Adipose tissue (tissue), 3 donors: ENCODE data around the gene DLG2. TPM values are rescaled to one million over a fixed set of nuclear protein-coding genes. Genes with fewer than 3 reads are reported as not detected.

Experiments
- H3K27ac ChIP-seq: one replicate; pipeline ENCODE4 v1.5.1; 2013; ENCODE audit warnings: low read depth, low read length
- WGBS, 3 donors: extraction: QIAGEN DNeasy Blood & Tissue Kit; methylation state at CpG; one replicate each; pipeline ENCODE4 v1.1.7; 2013; 5-methylcytosine and 5-hydroxymethylcytosine counted together
- polyA plus RNA-seq, 3 donors: library from polyadenylated mRNA; stranded (reverse); fragments of 200-250 nt; gene quantifications; one replicate each; pipeline ENCODE4 v1.2.3, GENCODE V29; 2013
- donor health status: healthy with polysubstance abuse.
- donor health status: Bipolar disorder and iron deficiency.
- donor health status: healthy.

Gene DLG2
- polyA plus RNA-seq, 3 donors, result 0.51 to 1.7 (median 0.91) TPM

GRCh38 chr11:84297570-84297969 lies 1329.6 kb downstream of the DLG2 start:
- no peak overlapping the region for H3K27ac ChIP-seq
- WGBS, 3 donors, result 85 to 98% (median 90%) methylated on average over 2 of the region's 2 CpGs

GRCh38 chr11:84295815-84296214 lies 1331.3 kb downstream of the DLG2 start:
- WGBS, 3 donors, result 74 to 84% (median 83%) methylated on average over 4 of the region's 4 CpGs
- no peak overlapping the region for H3K27ac ChIP-seq

- 70 to 91% (median 89%) methylated on average over 2 of the region's 2 CpGs for WGBS, 3 donors
- H3K27ac ChIP-seq, result no peak overlapping the region
Observed at GRCh38 chr11:84292955-84293354, 1334.2 kb downstream of the DLG2 start.

GRCh38 chr11:84292006-84292405 lies 1335.1 kb downstream of the DLG2 start:
- H3K27ac ChIP-seq, result no peak overlapping the region
- 67 to 71% (median 71%) methylated on average over 4 of the region's 4 CpGs for WGBS, 3 donors

- H3K27ac ChIP-seq, result no peak overlapping the region
Observed at GRCh38 chr11:84290647-84291046, 1336.5 kb downstream of the DLG2 start.

GRCh38 chr11:84289381-84289906 lies 1337.7 kb downstream of the DLG2 start:
- WGBS, 3 donors, result 81 to 89% (median 85%) methylated on average over 3 of the region's 3 CpGs
- no peak overlapping the region for H3K27ac ChIP-seq

- no peak overlapping the region for H3K27ac ChIP-seq
- 77 to 88% (median 85%) methylated on average over 2 of the region's 2 CpGs for WGBS, 3 donors
Observed at GRCh38 chr11:84273541-84273940, 1353.6 kb downstream of the DLG2 start.

GRCh38 chr11:84270466-84270865 lies 1356.7 kb downstream of the DLG2 start:
- WGBS, 3 donors, result 80 to 86% (median 85%) methylated on average over 6 of the region's 6 CpGs
- H3K27ac ChIP-seq, result no peak overlapping the region

GRCh38 chr11:84264066-84264465 lies 1363.1 kb downstream of the DLG2 start:
- 67 to 85% (median 68%) methylated on average over 1 of the region's 1 CpG for WGBS, 3 donors

GRCh38 chr11:84261707-84262106 lies 1365.4 kb downstream of the DLG2 start:
- H3K27ac ChIP-seq, result no peak overlapping the region

More at GRCh38 chr11:84264066-84264465, 1363.1 kb downstream of the DLG2 start:
- no peak overlapping the region for H3K27ac ChIP-seq

- H3K27ac ChIP-seq, result no peak overlapping the region
- 43 to 50% (median 45%) methylated on average over 1 of the region's 1 CpG for WGBS, 3 donors
Observed at GRCh38 chr11:84260862-84261261, 1366.3 kb downstream of the DLG2 start.

- WGBS, 3 donors, result 93 to 97% (median 93%) methylated on average over 1 of the region's 1 CpG
- no peak overlapping the region for H3K27ac ChIP-seq
Observed at GRCh38 chr11:84256618-84257017, 1370.5 kb downstream of the DLG2 start.

- no peak overlapping the region for H3K27ac ChIP-seq
- 86 to 90% (median 88%) methylated on average over 5 of the region's 5 CpGs for WGBS, 3 donors
Observed at GRCh38 chr11:84255483-84255882, 1371.7 kb downstream of the DLG2 start.

- 58 to 92% (median 89%) methylated on average over 2 of the region's 2 CpGs for WGBS, 3 donors
- no peak overlapping the region for H3K27ac ChIP-seq
Observed at GRCh38 chr11:84250834-84251613, 1376.1 kb downstream of the DLG2 start.

GRCh38 chr11:84249344-84250135 lies 1377.6 kb downstream of the DLG2 start:
- WGBS, 3 donors, result 66 to 82% (median 75%) methylated on average over 4 of the region's 4 CpGs
- no peak overlapping the region for H3K27ac ChIP-seq

GRCh38 chr11:84247926-84248325 lies 1379.2 kb downstream of the DLG2 start:
- 43 to 49% (median 43%) methylated on average over 4 of the region's 4 CpGs for WGBS, 3 donors
- H3K27ac ChIP-seq, result no peak overlapping the region

- 41 to 100% (median 97%) methylated on average over 1 of the region's 1 CpG for WGBS, 3 donors
- H3K27ac ChIP-seq, result no peak overlapping the region
Observed at GRCh38 chr11:84247129-84247528, 1380.0 kb downstream of the DLG2 start.

- WGBS, 3 donors, result 75 to 82% (median 80%) methylated on average over 3 of the region's 3 CpGs
- H3K27ac ChIP-seq, result no peak overlapping the region
Observed at GRCh38 chr11:84243629-84244263, 1383.4 kb downstream of the DLG2 start.
